ENCODE measurements around the gene LNPEP.

Gene LNPEP

GRCh38 chr5:96961053-96961452 is 25.2 kb downstream of the LNPEP start:
- no peak for DNase-seq

- DNase-seq, result no peak
Observed at GRCh38 chr5:96962540-96962991, 26.7 kb downstream of the LNPEP start.

- peak in 1 of 14 donors; percentile 57 for DNase-seq
Observed at GRCh38 chr5:96963267-96963666, 27.4 kb downstream of the LNPEP start.

GRCh38 chr5:96966801-96967200 is 30.9 kb downstream of the LNPEP start:
- no peak for DNase-seq

- DNase-seq, result no peak
Observed at GRCh38 chr5:96967400-96967799, 31.5 kb downstream of the LNPEP start.

- DNase-seq, result no peak
Observed at GRCh38 chr5:96968074-96968473, 32.2 kb downstream of the LNPEP start.

- no peak for DNase-seq
Observed at GRCh38 chr5:96968614-96969013, 32.7 kb downstream of the LNPEP start.

- DNase-seq, result peak in 1 of 14 donors; percentile 5
Observed at GRCh38 chr5:96969366-96969765, 33.5 kb downstream of the LNPEP start.

- DNase-seq, result no peak
Observed at GRCh38 chr5:96972599-96973334, 36.9 kb downstream of the LNPEP start.

- no peak for DNase-seq
Observed at GRCh38 chr5:96973532-96974401, 37.9 kb downstream of the LNPEP start.

- DNase-seq, result no peak
Observed at GRCh38 chr5:96975656-96976055, 39.8 kb downstream of the LNPEP start.

GRCh38 chr5:96977228-96977627 is 41.3 kb downstream of the LNPEP start:
- DNase-seq, result peak in 1 of 14 donors; percentile 29

GRCh38 chr5:96978812-96979449 is 43.1 kb downstream of the LNPEP start:
- DNase-seq, result no peak

GRCh38 chr5:96984506-96985192 is 48.8 kb downstream of the LNPEP start:
- DNase-seq, result no peak

- DNase-seq, result no peak
Observed at GRCh38 chr5:96986450-96986849, 50.6 kb downstream of the LNPEP start.

GRCh38 chr5:96990102-96990501 is 54.2 kb downstream of the LNPEP start:
- DNase-seq, result no peak

GRCh38 chr5:96991708-96992107 is 55.8 kb downstream of the LNPEP start:
- DNase-seq, result no peak

GRCh38 chr5:96993760-96994159 is 57.9 kb downstream of the LNPEP start:
- no peak for DNase-seq

GRCh38 chr5:96994493-96994892 is 58.6 kb downstream of the LNPEP start:
- no peak for DNase-seq

- DNase-seq, result no peak
Observed at GRCh38 chr5:96995419-96995818, 59.5 kb downstream of the LNPEP start.

- DNase-seq, result no peak
Observed at GRCh38 chr5:96997265-96997859, 61.5 kb downstream of the LNPEP start.

- DNase-seq, result no peak
Observed at GRCh38 chr5:96999856-97000255, 64.0 kb downstream of the LNPEP start.

Data from C1 segment of cervical spinal cord (tissue), 14 donors.